ENCODE data around the gene FGG. TPM values are rescaled to one million over a fixed set of nuclear protein-coding genes. Genes with fewer than 3 reads are reported as not detected.

FGG gene
- not detected in 2 replicates for total RNA-seq

GRCh38 chr4:154612472-154613414 lies at the start of gene FGG:
TSS of gene FGG (minus strand) at chr4:154612656. CDS start at chr4:154612609, 47 bp downstream.

GRCh38 chr4:154590329-154591006 lies 22.0 kb downstream of the FGG start, which contains the start of gene FGA:
TSS of gene FGA (minus strand) at chr4:154590742. CDS start at chr4:154590687, 55 bp downstream.

GRCh38 chr4:154562697-154563254 lies 49.7 kb downstream of the FGG start, which contains the start of gene FGB:
TSS of gene FGB (plus strand) at chr4:154563011. CDS start at chr4:154563019, 8 bp downstream.

Other genes with a start within 250 kb of the FGG start
- gene DCHS2, start 120.9 kb downstream of the FGG start, total RNA-seq: not detected in 2 replicates
- 39.6 and 41.6 TPM in 2 replicates for gene PLRG1, start 62.3 kb downstream of the FGG start, total RNA-seq
- not detected in 2 replicates for gene FGB, start 49.6 kb downstream of the FGG start, total RNA-seq
- gene FGA, start 21.9 kb downstream of the FGG start, total RNA-seq: not detected in 2 replicates
- gene LRAT, start 131.3 kb upstream of the FGG start, total RNA-seq: under 0.01 and 0.12 TPM in 2 replicates
- gene RBM46, start 168.6 kb upstream of the FGG start, total RNA-seq: 0.34 TPM in 1 of 2 replicates, not detected in the other